ENCODE measurements around the gene CWC27. TPM values are rescaled to one million over a fixed set of nuclear protein-coding genes. Genes with fewer than 3 reads are reported as not detected.
"Not testable (repeated sequence)": the region's sequence is repeated elsewhere in the genome, so short reads cannot be mapped to it uniquely, and the experiment has no call there.

Gene CWC27
- total RNA-seq, 4 donors from 2014 or later: 9.6 to 18.4 (median 12.6) TPM

- ATAC-seq (ENCODE audit: low FRiP score) (no peak), DNase-seq (ENCODE audit: low spot score) (no peak)
- no peak for TF ChIP-seq CTCF (IDR thresholded peaks at IDR 0.05)
These were observed 154.5 kb downstream of the CWC27 start for GRCh38 chr5:64923151-64923685.

- DNase-seq (ENCODE audit: low spot score) (no peak), ATAC-seq (ENCODE audit: low FRiP score) (no peak)
These were observed 156.4 kb downstream of the CWC27 start for GRCh38 chr5:64925123-64925522.

GRCh38 chr5:64929833-64930232 lies 161.1 kb downstream of the CWC27 start:
- no peak for TF ChIP-seq CTCF (IDR thresholded peaks at IDR 0.05)
- no peak for ATAC-seq (ENCODE audit: low FRiP score)
- DNase-seq (ENCODE audit: low spot score): no peak

More at GRCh38 chr5:64925123-64925522, 156.4 kb downstream of the CWC27 start:
- no peak for TF ChIP-seq CTCF (IDR thresholded peaks at IDR 0.05)

- DNase-seq (ENCODE audit: low spot score): no peak
- TF ChIP-seq CTCF (IDR thresholded peaks at IDR 0.05): no peak
- no peak for ATAC-seq (ENCODE audit: low FRiP score)
These were observed 162.1 kb downstream of the CWC27 start for GRCh38 chr5:64930672-64931318.

GRCh38 chr5:64939422-64939771 lies 170.7 kb downstream of the CWC27 start:
- not testable (repeated sequence) for ATAC-seq (ENCODE audit: low FRiP score); DNase-seq (ENCODE audit: low spot score)

- ATAC-seq (ENCODE audit: low FRiP score) (no peak), DNase-seq (ENCODE audit: low spot score) (no peak)
- TF ChIP-seq CTCF (IDR thresholded peaks at IDR 0.05): no peak
These were observed 171.2 kb downstream of the CWC27 start for GRCh38 chr5:64939772-64940510.

- TF ChIP-seq CTCF (IDR thresholded peaks at IDR 0.05): no peak
- no peak for ATAC-seq (ENCODE audit: low FRiP score)
- DNase-seq (ENCODE audit: low spot score): no peak
These were observed 173.7 kb downstream of the CWC27 start for GRCh38 chr5:64942460-64942859.
